Measurements from ENCODE around the gene CELA2B.

Gene CELA2B

GRCh38 chr1:15523104-15524020 is 47.5 kb downstream of the CELA2B start:
- no peak for DNase-seq
- Mint-ChIP-seq H3K27ac (peak overlapping the region; percentile 79), H3K4me3 (peak overlapping the region; percentile 92), H3K27me3 (ENCODE audit: low read depth, poor library complexity) (peaks cover 5% of the 10 kb centered on the region), H3K4me1 (peaks cover 67% of the 10 kb centered on the region), H3K36me3 (ENCODE audit: low read depth) (peaks cover 9% of the 10 kb centered on the region), H3K9me3 (no peaks in the 10 kb centered on the region)
- no peak for TF ChIP-seq CTCF (IDR thresholded peaks at IDR 0.05)

GRCh38 chr1:15524021-15524282 is 48.0 kb downstream of the CELA2B start, which contains the start of gene CASP9:
TSS of gene CASP9 (minus strand) at chr1:15524215. CDS start at chr1:15524200, 15 bp downstream.
- H3K27me3 Mint-ChIP-seq (ENCODE audit: low read depth, poor library complexity), result peaks cover 5% of the 10 kb centered on the region
- peak within 1 kb of the TSS; percentile 100 for H3K27ac Mint-ChIP-seq
- H3K9me3 Mint-ChIP-seq, result no peaks in the 10 kb centered on the region
- DNase-seq, result no peak
- peaks cover 9% of the 10 kb centered on the region for H3K36me3 Mint-ChIP-seq (ENCODE audit: low read depth)
- peaks cover 69% of the 10 kb centered on the region for H3K4me1 Mint-ChIP-seq
- H3K4me3 Mint-ChIP-seq, result peak within 1 kb of the TSS; percentile 92
- TF ChIP-seq CTCF (IDR thresholded peaks at IDR 0.05), result no peak

- Mint-ChIP-seq H3K27ac (peak overlapping the region; percentile 100), H3K4me3 (peak overlapping the region; percentile 92), H3K36me3 (ENCODE audit: low read depth) (peaks cover 6% of the 10 kb centered on the region), H3K27me3 (ENCODE audit: low read depth, poor library complexity) (peaks cover 5% of the 10 kb centered on the region), H3K4me1 (peaks cover 69% of the 10 kb centered on the region), H3K9me3 (no peaks in the 10 kb centered on the region)
- peak; percentile 100 for DNase-seq
- no peak for TF ChIP-seq CTCF (IDR thresholded peaks at IDR 0.05)
These were observed 48.6 kb downstream of the CELA2B start for GRCh38 chr1:15524283-15525049.

- Mint-ChIP-seq H3K4me3 (peak overlapping the region; percentile 92), H3K27ac (peak overlapping the region; percentile 100), H3K9me3 (no peaks in the 10 kb centered on the region), H3K4me1 (peaks cover 67% of the 10 kb centered on the region), H3K36me3 (ENCODE audit: low read depth) (peaks cover 7% of the 10 kb centered on the region), H3K27me3 (ENCODE audit: low read depth, poor library complexity) (peaks cover 5% of the 10 kb centered on the region)
- no peak for TF ChIP-seq CTCF (IDR thresholded peaks at IDR 0.05)
- DNase-seq, result peak; percentile 26
These were observed 49.4 kb downstream of the CELA2B start for GRCh38 chr1:15525050-15526020.

- no peak for TF ChIP-seq CTCF (IDR thresholded peaks at IDR 0.05)
- H3K4me3 Mint-ChIP-seq, result peak overlapping the region; percentile 92
- H3K27me3 Mint-ChIP-seq (ENCODE audit: low read depth, poor library complexity), result peaks cover 5% of the 10 kb centered on the region
- peaks cover 15% of the 10 kb centered on the region for H3K36me3 Mint-ChIP-seq (ENCODE audit: low read depth)
- DNase-seq, result peak; percentile 18
- H3K4me1 Mint-ChIP-seq, result peaks cover 66% of the 10 kb centered on the region
- no peaks in the 10 kb centered on the region for H3K9me3 Mint-ChIP-seq
- peak overlapping the region; percentile 100 for H3K27ac Mint-ChIP-seq
These were observed 50.2 kb downstream of the CELA2B start for GRCh38 chr1:15526021-15526489.
